Breast epithelium (tissue), 4 donors: ENCODE results near the gene CDA. TPM values are rescaled to one million over a fixed set of nuclear protein-coding genes. Genes with fewer than 3 reads are reported as not detected.

Experiments
- DNase-seq, 2 donors: peaks; one replicate each; pipeline ENCODE4 v3.0.0-alpha.2; 2019; ENCODE audit warnings: low spot score in 2 of 2
- H3K27ac ChIP-seq, 2 donors: fragments of 200-600 bp; sonication (generic) in 1 of 2; one replicate each; pipeline ENCODE4 v1.5.1; 2016 to 2019; ENCODE audit warnings: mild to moderate bottlenecking in 1 of 2
- H3K27me3 ChIP-seq, 2 donors: fragments of 200-600 bp; sonication (generic) in 1 of 2; one replicate each; pipeline versions ENCODE4 v1.5.1 to v1.6.0; 2017 to 2019; ENCODE audit warnings: control low read depth in 1 of 2, mild to moderate bottlenecking in 1 of 2
- H3K36me3 ChIP-seq: fragments of 200-600 bp; one replicate; pipeline ENCODE4 v1.5.1; 2019
- H3K4me1 ChIP-seq, 2 donors: fragments of 200-600 bp; sonication (generic); one replicate each; pipeline ENCODE4 v1.5.1; 2016 to 2019; ENCODE audit warnings: control low read depth in 1 of 2
- H3K4me3 ChIP-seq, 3 donors: fragments of 200-600 bp; sonication (generic); 1 replicate in 2 of 3; 2 replicates in 1 of 3; pipeline ENCODE4 v1.5.1; 2016 to 2019; ENCODE audit warnings: mild to moderate bottlenecking in 3 of 3, moderate library complexity in 2 of 3
- H3K9me3 ChIP-seq, 2 donors: fragments of 200-600 bp; sonication (generic) in 1 of 2; one replicate each; pipeline ENCODE4 v1.5.1; 2016 to 2019; ENCODE audit warnings: control low read depth in 1 of 2
- POLR2A ChIP-seq: fragments of 450-650 bp; IDR thresholded peaks from one replicate; pipeline ENCODE4 v1.6.1; 2016; ENCODE audit warnings: antibody characterized with exemption, mild to moderate bottlenecking, moderate library complexity
- POLR2AphosphoS5 ChIP-seq, 3 donors: sonication (generic); formaldehyde crosslinking; IDR thresholded peaks; one replicate each; pipeline ENCODE4 v1.6.1; 2017; ENCODE audit warnings: antibody characterized with exemption in 3 of 3
- intact Hi-C: fragments of 100-400 bp; cut with DNase I; formaldehyde crosslinking; loops from one replicate; pipeline ENCODE4 v1.15.1; 2023; ENCODE audit warnings: low total_unique reads
- total RNA-seq, 3 donors: library from RNA; depleted of rRNA; stranded (reverse); fragments of >200 nt; gene quantifications; one replicate each; pipeline ENCODE4 v1.1.0, GENCODE V29; 2016
- TF ChIP-seq, protein P1 (sequence below), 3 donors: fragments of 450-650 bp; IDR thresholded peaks; one replicate each; pipeline ENCODE4 v1.5.1; 2016 to 2017; ENCODE audit warnings: antibody characterized with exemption in 3 of 3, mild to moderate bottlenecking in 3 of 3, moderate library complexity in 3 of 3

The CDA gene
- total RNA-seq, 3 donors from 2014 or later, result 0.98 to 1.3 (median 1.0) TPM

- Histone ChIP-seq H3K9me3 (no peaks in the 10 kb centered on the region), H3K27me3 (no peaks in the 10 kb centered on the region), H3K4me1 (no peaks in the 10 kb centered on the region), H3K36me3 (no peaks in the 10 kb centered on the region), H3K4me3 (no peak overlapping the region), H3K27ac (no peak overlapping the region)
- no peak for DNase-seq
- intact Hi-C loops, result no loop called here
- TF ChIP-seq, protein P1, sequence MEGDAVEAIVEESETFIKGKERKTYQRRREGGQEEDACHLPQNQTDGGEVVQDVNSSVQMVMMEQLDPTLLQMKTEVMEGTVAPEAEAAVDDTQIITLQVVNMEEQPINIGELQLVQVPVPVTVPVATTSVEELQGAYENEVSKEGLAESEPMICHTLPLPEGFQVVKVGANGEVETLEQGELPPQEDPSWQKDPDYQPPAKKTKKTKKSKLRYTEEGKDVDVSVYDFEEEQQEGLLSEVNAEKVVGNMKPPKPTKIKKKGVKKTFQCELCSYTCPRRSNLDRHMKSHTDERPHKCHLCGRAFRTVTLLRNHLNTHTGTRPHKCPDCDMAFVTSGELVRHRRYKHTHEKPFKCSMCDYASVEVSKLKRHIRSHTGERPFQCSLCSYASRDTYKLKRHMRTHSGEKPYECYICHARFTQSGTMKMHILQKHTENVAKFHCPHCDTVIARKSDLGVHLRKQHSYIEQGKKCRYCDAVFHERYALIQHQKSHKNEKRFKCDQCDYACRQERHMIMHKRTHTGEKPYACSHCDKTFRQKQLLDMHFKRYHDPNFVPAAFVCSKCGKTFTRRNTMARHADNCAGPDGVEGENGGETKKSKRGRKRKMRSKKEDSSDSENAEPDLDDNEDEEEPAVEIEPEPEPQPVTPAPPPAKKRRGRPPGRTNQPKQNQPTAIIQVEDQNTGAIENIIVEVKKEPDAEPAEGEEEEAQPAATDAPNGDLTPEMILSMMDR (IDR thresholded peaks at IDR 0.05), result no peak
- TF ChIP-seq POLR2A, result no peak
- TF ChIP-seq POLR2AphosphoS5 (IDR thresholded peaks at IDR 0.05), result no peak
Observed at GRCh38 chr1:20609541-20609940, 20.6 kb downstream of the CDA start.

DNA sequence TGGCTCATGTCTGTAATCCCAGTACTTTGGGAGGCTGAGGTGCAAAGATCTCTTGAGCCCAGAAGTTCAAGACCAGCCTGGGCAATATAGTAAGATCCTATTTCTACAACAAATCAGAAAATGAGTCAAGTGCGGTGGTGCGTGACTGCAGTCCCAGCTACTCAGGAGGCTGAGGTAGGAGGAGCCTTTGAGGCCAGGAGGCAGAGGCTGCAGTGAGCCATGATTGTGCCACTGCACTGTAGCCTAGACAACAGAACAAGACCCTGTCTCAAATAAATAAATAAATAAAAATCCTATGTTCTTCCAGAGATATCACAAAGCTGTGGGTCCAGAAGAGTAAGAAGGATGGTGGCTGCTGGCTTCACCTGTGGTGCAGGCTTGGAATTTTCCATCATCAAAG, 22.1 kb downstream of the CDA start:
- no peaks in the 10 kb centered on the region for H3K9me3 ChIP-seq
- H3K27ac ChIP-seq, result no peak overlapping the region
- H3K27me3 ChIP-seq, result no peaks in the 10 kb centered on the region
- H3K36me3 ChIP-seq, result no peaks in the 10 kb centered on the region
- no peak overlapping the region for H3K4me3 ChIP-seq
- no peaks in the 10 kb centered on the region for H3K4me1 ChIP-seq
- DNase-seq, result no peak
- TF ChIP-seq POLR2AphosphoS5 (IDR thresholded peaks at IDR 0.05), result no peak
- TF ChIP-seq, protein P1 (IDR thresholded peaks at IDR 0.05), result no peak
- no peak for TF ChIP-seq POLR2A
- intact Hi-C loops, result no loop called here

DNA sequence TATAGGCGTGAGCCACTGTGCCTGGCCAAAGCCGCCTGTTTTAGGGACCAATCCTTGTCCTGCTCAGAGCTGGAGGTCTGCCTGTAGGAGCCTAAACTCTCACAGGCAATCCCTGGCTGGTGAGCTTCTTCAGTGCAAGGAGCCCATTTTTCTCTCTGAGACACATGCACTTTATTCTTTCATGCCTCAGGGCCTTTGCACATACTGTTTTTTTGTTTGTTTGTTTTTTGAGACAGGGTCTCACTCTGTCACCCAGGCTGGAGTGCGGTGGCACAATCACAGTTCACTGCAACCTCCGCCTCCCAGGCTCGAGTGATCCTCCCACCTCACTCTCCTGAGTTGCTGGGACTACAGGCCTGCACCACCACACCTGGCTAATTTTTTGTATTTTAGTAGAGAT, 22.8 kb downstream of the CDA start:
- H3K4me3 ChIP-seq, result no peak overlapping the region
- no peaks in the 10 kb centered on the region for H3K4me1 ChIP-seq
- TF ChIP-seq POLR2A, result no peak
- no peak for TF ChIP-seq POLR2AphosphoS5 (IDR thresholded peaks at IDR 0.05)
- no peaks in the 10 kb centered on the region for H3K9me3 ChIP-seq
- H3K36me3 ChIP-seq, result no peaks in the 10 kb centered on the region
- H3K27me3 ChIP-seq, result no peaks in the 10 kb centered on the region
- DNase-seq, result no peak
- H3K27ac ChIP-seq, result no peak overlapping the region
- intact Hi-C loops, result no loop called here

- no peak for DNase-seq
- H3K36me3 ChIP-seq, result no peaks in the 10 kb centered on the region
- H3K27me3 ChIP-seq, result no peaks in the 10 kb centered on the region
- TF ChIP-seq POLR2AphosphoS5 (IDR thresholded peaks at IDR 0.05) (no peak), POLR2A (no peak)
- TF ChIP-seq, protein P1 (IDR thresholded peaks at IDR 0.05), result no peak
- H3K4me1 ChIP-seq, result no peaks in the 10 kb centered on the region
- intact Hi-C loops, result no loop called here
- no peak overlapping the region for H3K4me3 ChIP-seq
- H3K27ac ChIP-seq, result no peak overlapping the region
- no peaks in the 10 kb centered on the region for H3K9me3 ChIP-seq
Observed at GRCh38 chr1:20612221-20612746, 23.4 kb downstream of the CDA start.

GRCh38 chr1:20614131-20614579, 25.3 kb downstream of the CDA start:
- no peak for TF ChIP-seq POLR2AphosphoS5 (IDR thresholded peaks at IDR 0.05)
- TF ChIP-seq POLR2A, result no peak
- TF ChIP-seq, protein P1 (IDR thresholded peaks at IDR 0.05), result no peak
- Histone ChIP-seq H3K4me1 (no peaks in the 10 kb centered on the region), H3K27ac (peak overlapping the region; percentile 87 to 90), H3K4me3 (no peak overlapping the region), H3K9me3 (no peaks in the 10 kb centered on the region), H3K27me3 (no peaks in the 10 kb centered on the region), H3K36me3 (no peaks in the 10 kb centered on the region)
- DNase-seq, result no peak
- intact Hi-C loops, result no loop called here
